ENCODE results near the gene GHR.
A peak's percentile ranks its signal among the peaks of the same experiment; 100 is the strongest.

GHR gene

DNA sequence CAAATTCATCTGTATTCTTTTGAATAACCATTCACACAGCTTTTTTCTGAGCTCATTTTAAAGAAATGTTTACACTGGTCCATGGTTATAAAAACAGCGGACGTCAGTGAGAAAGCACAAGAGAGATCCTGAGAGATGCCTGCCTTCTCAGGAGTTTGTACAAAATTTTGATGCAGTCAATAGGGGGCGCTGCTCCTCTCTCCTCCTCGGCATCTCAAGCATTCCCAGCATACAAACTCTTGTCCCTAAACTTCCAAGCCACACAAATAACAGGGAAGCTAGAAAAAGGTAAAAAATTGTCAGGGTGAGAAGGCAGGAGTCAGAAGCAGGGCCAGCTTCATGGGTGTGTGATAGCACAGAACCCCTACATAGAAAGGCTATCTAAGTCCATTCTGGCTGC lies 322.2 kb downstream of the GHR start:
- no peaks in the 10 kb centered on the region for H3K36me3 ChIP-seq (ENCODE audit: insufficient read depth, low read length)
- no peak overlapping the region for H3K4me3 ChIP-seq (ENCODE audit: low read depth in 1 of 2, low read length in 2 of 2)
- H3K4me1 ChIP-seq (ENCODE audit: insufficient read depth, low read length), result no peaks in the 10 kb centered on the region
- no peak overlapping the region for H3K9ac ChIP-seq (ENCODE audit: low read length)
- no peak overlapping the region for H3K27ac ChIP-seq (ENCODE audit: low read depth, low read length)
- no peaks in the 10 kb centered on the region for H3K27me3 ChIP-seq (ENCODE audit: control insufficient read depth in 1 of 2, insufficient read depth in 2 of 2, low read length in 2 of 2)
- H3K9me3 ChIP-seq (ENCODE audit: low read length), result no peaks in the 10 kb centered on the region

DNA sequence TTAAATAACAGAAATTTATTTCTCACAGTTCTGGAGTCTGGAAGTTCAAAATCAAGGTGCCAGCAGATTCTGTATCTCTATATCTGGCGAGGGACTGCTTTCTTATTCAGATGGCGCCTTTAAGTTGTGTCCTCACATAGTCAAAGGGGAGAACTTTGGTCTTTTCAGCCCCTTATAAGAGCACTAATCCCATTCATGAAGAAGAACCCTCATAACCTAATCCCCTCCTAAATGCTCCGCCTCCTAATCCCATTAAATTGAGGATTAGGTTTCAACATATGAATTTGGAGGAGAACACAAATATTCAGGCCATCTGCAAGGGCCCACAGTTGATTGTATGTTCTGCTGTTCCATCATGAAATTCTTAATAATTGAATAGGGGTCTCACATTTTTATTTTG lies 322.6 kb downstream of the GHR start:
- Histone ChIP-seq H3K27ac (ENCODE audit: low read depth, low read length) (no peak overlapping the region), H3K4me3 (ENCODE audit: low read depth in 1 of 2, low read length in 2 of 2) (no peak overlapping the region), H3K9ac (ENCODE audit: low read length) (no peak overlapping the region), H3K4me1 (ENCODE audit: insufficient read depth, low read length) (no peaks in the 10 kb centered on the region), H3K36me3 (ENCODE audit: insufficient read depth, low read length) (no peaks in the 10 kb centered on the region), H3K9me3 (ENCODE audit: low read length) (no peaks in the 10 kb centered on the region), H3K27me3 (ENCODE audit: control insufficient read depth in 1 of 2, insufficient read depth in 2 of 2, low read length in 2 of 2) (no peaks in the 10 kb centered on the region)

GRCh38 chr5:42749020-42749419 lies 325.8 kb downstream of the GHR start:
- H3K4me1 ChIP-seq (ENCODE audit: insufficient read depth, low read length), result no peaks in the 10 kb centered on the region
- no peaks in the 10 kb centered on the region for H3K36me3 ChIP-seq (ENCODE audit: insufficient read depth, low read length)
- H3K27me3 ChIP-seq (ENCODE audit: control insufficient read depth in 1 of 2, insufficient read depth in 2 of 2, low read length in 2 of 2), result no peaks in the 10 kb centered on the region
- H3K27ac ChIP-seq (ENCODE audit: low read depth, low read length), result no peak overlapping the region
- no peaks in the 10 kb centered on the region for H3K9me3 ChIP-seq (ENCODE audit: low read length)
- no peak overlapping the region for H3K9ac ChIP-seq (ENCODE audit: low read length)
- no peak overlapping the region for H3K4me3 ChIP-seq (ENCODE audit: low read depth in 1 of 2, low read length in 2 of 2)

DNA sequence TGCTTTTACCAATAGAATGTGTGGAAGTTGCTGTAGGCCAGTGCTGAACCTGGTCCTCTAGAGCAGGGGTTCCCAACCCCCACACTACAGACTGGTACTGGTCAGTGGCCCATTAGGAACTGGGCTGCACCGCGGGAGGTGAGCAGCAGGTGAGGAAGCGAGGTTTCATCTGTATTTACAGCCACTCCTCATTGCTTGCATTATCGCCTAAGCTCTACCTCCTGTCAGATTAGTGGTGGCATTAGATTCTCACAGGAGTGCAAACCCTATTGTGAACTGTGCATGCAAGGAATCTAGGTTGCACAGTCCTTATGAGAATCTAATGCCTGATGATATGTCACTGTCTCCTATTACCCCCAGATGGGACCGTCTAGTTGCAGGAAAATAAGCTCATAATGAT lies 327.3 kb downstream of the GHR start:
- Histone ChIP-seq H3K9ac (ENCODE audit: low read length) (no peak overlapping the region), H3K9me3 (ENCODE audit: low read length) (no peaks in the 10 kb centered on the region), H3K4me1 (ENCODE audit: insufficient read depth, low read length) (no peaks in the 10 kb centered on the region), H3K36me3 (ENCODE audit: insufficient read depth, low read length) (no peaks in the 10 kb centered on the region), H3K27ac (ENCODE audit: low read depth, low read length) (no peak overlapping the region), H3K4me3 (ENCODE audit: low read depth in 1 of 2, low read length in 2 of 2) (no peak overlapping the region), H3K27me3 (ENCODE audit: control insufficient read depth in 1 of 2, insufficient read depth in 2 of 2, low read length in 2 of 2) (no peaks in the 10 kb centered on the region)

DNA sequence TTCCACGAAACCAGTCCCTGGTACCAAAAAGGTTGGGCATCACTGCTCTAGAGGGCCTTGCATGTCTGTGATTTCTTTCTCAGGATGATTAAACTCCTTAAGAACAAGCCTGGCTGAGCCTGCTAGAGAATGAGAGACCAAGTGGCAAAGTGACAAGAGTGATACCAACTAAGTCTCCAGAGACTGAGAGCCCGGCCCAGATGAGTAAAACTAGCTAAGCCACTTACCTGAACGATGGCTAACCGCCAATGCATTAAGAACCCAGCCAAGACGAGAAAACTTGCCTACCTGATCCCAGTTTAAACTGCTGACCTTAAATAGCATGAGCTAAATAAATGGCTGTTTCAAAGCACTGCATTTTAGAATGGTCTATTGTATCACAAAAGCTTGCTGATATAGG lies 327.8 kb downstream of the GHR start:
- Histone ChIP-seq H3K9me3 (ENCODE audit: low read length) (no peaks in the 10 kb centered on the region), H3K27ac (ENCODE audit: low read depth, low read length) (no peak overlapping the region), H3K36me3 (ENCODE audit: insufficient read depth, low read length) (no peaks in the 10 kb centered on the region), H3K4me3 (ENCODE audit: low read depth in 1 of 2, low read length in 2 of 2) (no peak overlapping the region), H3K9ac (ENCODE audit: low read length) (no peak overlapping the region), H3K27me3 (ENCODE audit: control insufficient read depth in 1 of 2, insufficient read depth in 2 of 2, low read length in 2 of 2) (no peaks in the 10 kb centered on the region), H3K4me1 (ENCODE audit: insufficient read depth, low read length) (no peaks in the 10 kb centered on the region)

- H3K4me3 ChIP-seq (ENCODE audit: low read depth in 1 of 2, low read length in 2 of 2), result no peak overlapping the region
- H3K27me3 ChIP-seq (ENCODE audit: control insufficient read depth in 1 of 2, insufficient read depth in 2 of 2, low read length in 2 of 2), result peaks cover 0 to 5% of the 10 kb centered on the region in 2 donors
- no peak overlapping the region for H3K9ac ChIP-seq (ENCODE audit: low read length)
- no peaks in the 10 kb centered on the region for H3K36me3 ChIP-seq (ENCODE audit: insufficient read depth, low read length)
- no peak overlapping the region for H3K27ac ChIP-seq (ENCODE audit: low read depth, low read length)
- no peaks in the 10 kb centered on the region for H3K4me1 ChIP-seq (ENCODE audit: insufficient read depth, low read length)
- H3K9me3 ChIP-seq (ENCODE audit: low read length), result no peaks in the 10 kb centered on the region
Observed at GRCh38 chr5:42753099-42753498, 329.9 kb downstream of the GHR start.

DNA sequence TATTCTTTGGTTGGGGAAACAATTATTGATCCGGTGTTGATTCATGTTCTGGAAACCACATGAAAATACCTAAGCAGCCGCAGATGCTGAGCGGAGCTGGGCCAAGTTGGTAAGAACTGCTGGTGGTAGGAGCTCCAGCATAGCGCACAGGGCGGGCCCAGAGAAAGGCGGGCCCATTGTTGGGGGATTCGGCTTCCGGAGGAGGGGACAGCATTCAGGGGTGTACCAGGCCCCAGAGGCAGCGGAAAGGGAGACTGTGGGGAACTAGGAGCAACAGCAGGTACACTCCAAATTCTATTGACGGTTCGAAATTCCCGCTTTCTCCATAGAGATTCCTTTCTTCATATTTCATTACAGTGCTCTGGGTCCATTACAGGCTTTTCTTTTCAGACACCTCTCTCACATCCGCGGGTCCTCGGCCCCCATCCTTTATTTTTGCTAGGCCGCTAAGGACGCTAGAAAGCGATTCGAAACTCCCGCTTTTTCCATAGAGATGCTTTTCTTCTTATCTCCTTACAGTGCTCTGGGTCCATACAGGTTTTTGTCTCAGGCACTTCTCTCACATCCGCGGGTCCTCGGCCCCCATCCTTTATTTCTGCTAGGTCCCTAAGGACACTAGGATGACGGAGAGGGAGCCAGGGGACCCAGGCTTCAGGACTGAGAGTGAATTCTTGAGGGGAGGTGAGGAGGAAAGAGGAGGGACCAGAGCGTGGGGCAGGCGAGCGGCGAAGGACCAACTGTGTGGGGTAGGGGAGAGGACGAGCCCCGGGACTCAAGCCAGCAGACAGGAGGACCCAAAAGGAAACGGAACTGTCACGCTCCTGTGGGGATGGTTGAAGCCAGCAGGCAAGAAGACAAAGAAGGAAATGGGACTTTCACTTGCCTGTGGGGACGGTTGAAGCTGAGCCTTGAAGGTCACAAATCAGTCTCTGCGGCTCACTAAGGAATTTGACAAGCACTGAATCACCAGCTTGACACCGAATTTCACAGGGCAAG lies 333.7 kb downstream of the GHR start, which contains the start of gene CCDC152:
Gene CCDC152 (plus strand): TSS at position 213 of the 996 bp plus-strand sequence. CDS start 2,304 bp downstream, outside the sequence.
- no peak within 1 kb of the TSS for H3K9ac ChIP-seq (ENCODE audit: low read length)

GRCh38 chr5:42759456-42759855 lies 336.2 kb downstream of the GHR start:
- Histone ChIP-seq H3K27me3 (ENCODE audit: control insufficient read depth in 1 of 2, insufficient read depth in 2 of 2, low read length in 2 of 2) (peaks cover 0 to 5% of the 10 kb centered on the region in 2 donors), H3K36me3 (ENCODE audit: insufficient read depth, low read length) (no peaks in the 10 kb centered on the region), H3K27ac (ENCODE audit: low read depth, low read length) (no peak overlapping the region), H3K4me1 (ENCODE audit: insufficient read depth, low read length) (no peaks in the 10 kb centered on the region), H3K9me3 (ENCODE audit: low read length) (no peaks in the 10 kb centered on the region), H3K9ac (ENCODE audit: low read length) (no peak overlapping the region), H3K4me3 (ENCODE audit: low read depth in 1 of 2, low read length in 2 of 2) (no peak overlapping the region)

More for the DNA sequence above, 333.7 kb downstream of the GHR start, which contains the start of gene CCDC152:
- no peaks in the 10 kb centered on the region for H3K4me1 ChIP-seq (ENCODE audit: insufficient read depth, low read length)
- no peaks in the 10 kb centered on the region for H3K36me3 ChIP-seq (ENCODE audit: insufficient read depth, low read length)
- no peaks in the 10 kb centered on the region for H3K9me3 ChIP-seq (ENCODE audit: low read length)
- no peak within 1 kb of the TSS for H3K27ac ChIP-seq (ENCODE audit: low read depth, low read length)
- peak within 1 kb of the TSS in 1 of 2 donors; percentile 39 for H3K4me3 ChIP-seq (ENCODE audit: low read depth in 1 of 2, low read length in 2 of 2)
- H3K27me3 ChIP-seq (ENCODE audit: control insufficient read depth in 1 of 2, insufficient read depth in 2 of 2, low read length in 2 of 2), result peaks cover 0 to 5% of the 10 kb centered on the region in 2 donors

- Histone ChIP-seq H3K9me3 (ENCODE audit: low read length) (no peaks in the 10 kb centered on the region), H3K27me3 (ENCODE audit: control insufficient read depth in 1 of 2, insufficient read depth in 2 of 2, low read length in 2 of 2) (peaks cover 0 to 5% of the 10 kb centered on the region in 2 donors), H3K36me3 (ENCODE audit: insufficient read depth, low read length) (no peaks in the 10 kb centered on the region), H3K4me1 (ENCODE audit: insufficient read depth, low read length) (no peaks in the 10 kb centered on the region), H3K9ac (ENCODE audit: low read length) (no peak overlapping the region), H3K27ac (ENCODE audit: low read depth, low read length) (no peak overlapping the region), H3K4me3 (ENCODE audit: low read depth in 1 of 2, low read length in 2 of 2) (no peak overlapping the region)
Observed at GRCh38 chr5:42760426-42760825, 337.2 kb downstream of the GHR start.

GRCh38 chr5:42761791-42762190 lies 338.6 kb downstream of the GHR start:
- Histone ChIP-seq H3K27me3 (ENCODE audit: control insufficient read depth in 1 of 2, insufficient read depth in 2 of 2, low read length in 2 of 2) (peaks cover 0 to 5% of the 10 kb centered on the region in 2 donors), H3K27ac (ENCODE audit: low read depth, low read length) (no peak overlapping the region), H3K36me3 (ENCODE audit: insufficient read depth, low read length) (no peaks in the 10 kb centered on the region), H3K4me1 (ENCODE audit: insufficient read depth, low read length) (no peaks in the 10 kb centered on the region), H3K9me3 (ENCODE audit: low read length) (no peaks in the 10 kb centered on the region), H3K9ac (ENCODE audit: low read length) (no peak overlapping the region), H3K4me3 (ENCODE audit: low read depth in 1 of 2, low read length in 2 of 2) (no peak overlapping the region)

DNA sequence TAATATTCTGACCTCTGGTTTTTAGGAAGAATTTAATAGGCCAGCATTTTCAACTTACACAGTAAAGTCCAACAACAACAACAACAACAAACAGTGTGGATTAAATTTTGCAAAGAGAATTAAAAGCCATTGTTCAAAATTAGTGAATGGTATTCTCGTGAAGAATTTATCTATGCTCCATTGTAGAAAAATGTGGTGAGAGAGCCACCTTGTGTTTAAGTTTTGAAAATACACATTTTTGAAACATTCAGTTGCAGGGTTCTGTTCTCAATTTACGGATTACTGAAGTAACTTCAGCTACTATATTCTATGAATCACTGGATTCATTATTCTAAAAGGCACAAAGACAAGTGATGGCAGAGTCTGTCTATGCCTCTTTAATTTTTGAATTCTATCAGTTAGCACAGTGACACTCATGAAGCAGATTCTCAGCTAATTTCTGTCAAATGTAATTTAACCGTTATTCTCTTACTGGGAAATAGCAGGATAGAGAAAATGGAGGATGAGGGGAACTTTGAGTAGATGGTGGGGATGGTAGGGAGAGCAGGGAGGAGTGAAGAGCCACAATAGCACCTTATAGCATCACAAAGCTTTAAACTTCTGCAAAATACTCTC lies 344.4 kb downstream of the GHR start:
- no peak overlapping the region for H3K9ac ChIP-seq (ENCODE audit: low read length)
- H3K27me3 ChIP-seq (ENCODE audit: control insufficient read depth in 1 of 2, insufficient read depth in 2 of 2, low read length in 2 of 2), result no peaks in the 10 kb centered on the region
- H3K36me3 ChIP-seq (ENCODE audit: insufficient read depth, low read length), result no peaks in the 10 kb centered on the region
- no peak overlapping the region for H3K4me3 ChIP-seq (ENCODE audit: low read depth in 1 of 2, low read length in 2 of 2)
- H3K9me3 ChIP-seq (ENCODE audit: low read length), result no peaks in the 10 kb centered on the region
- H3K4me1 ChIP-seq (ENCODE audit: insufficient read depth, low read length), result no peaks in the 10 kb centered on the region
- H3K27ac ChIP-seq (ENCODE audit: low read depth, low read length), result no peak overlapping the region
